ENCODE data around the gene BRINP2.
"Not testable (repeated sequence)": the region's sequence is repeated elsewhere in the genome, so short reads cannot be mapped to it uniquely, and the experiment has no call there.

BRINP2 gene

DNA sequence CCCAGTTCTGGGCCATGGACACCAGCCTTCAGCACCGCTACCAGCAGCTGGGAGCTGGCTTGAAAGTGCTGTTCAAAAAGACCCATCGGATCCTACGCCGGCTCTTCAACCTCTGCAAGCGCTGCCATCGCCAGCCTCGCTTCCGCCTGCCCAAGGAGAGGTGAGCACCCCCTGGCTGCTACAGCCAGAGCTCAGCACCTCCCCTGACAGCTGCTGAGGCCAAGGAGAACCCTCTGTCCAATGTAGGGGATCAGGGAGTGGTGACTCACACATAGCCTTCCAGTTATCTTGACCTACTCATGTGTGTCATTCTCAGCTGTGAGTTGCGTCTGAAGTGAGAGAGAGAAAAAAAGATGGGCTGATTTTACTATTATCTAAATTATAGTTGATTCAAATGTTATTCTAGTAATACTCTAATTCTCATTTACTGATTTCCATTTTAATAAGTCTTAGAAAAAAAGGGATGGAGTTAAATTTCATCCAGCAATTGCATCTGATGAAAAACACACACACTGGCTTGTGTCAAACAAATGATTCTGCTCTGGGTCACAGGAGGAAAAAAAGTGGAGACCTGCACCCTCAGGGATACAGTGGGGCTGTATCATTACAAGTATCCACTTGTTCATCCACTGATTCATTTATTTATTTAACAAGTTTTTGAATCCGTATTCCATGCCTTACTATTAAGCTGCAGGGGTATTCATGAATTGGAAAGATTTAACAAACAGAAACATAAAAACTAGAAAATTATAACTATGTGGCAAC lies 108.0 kb downstream of the BRINP2 start:
- DNase-seq: no peak

DNA sequence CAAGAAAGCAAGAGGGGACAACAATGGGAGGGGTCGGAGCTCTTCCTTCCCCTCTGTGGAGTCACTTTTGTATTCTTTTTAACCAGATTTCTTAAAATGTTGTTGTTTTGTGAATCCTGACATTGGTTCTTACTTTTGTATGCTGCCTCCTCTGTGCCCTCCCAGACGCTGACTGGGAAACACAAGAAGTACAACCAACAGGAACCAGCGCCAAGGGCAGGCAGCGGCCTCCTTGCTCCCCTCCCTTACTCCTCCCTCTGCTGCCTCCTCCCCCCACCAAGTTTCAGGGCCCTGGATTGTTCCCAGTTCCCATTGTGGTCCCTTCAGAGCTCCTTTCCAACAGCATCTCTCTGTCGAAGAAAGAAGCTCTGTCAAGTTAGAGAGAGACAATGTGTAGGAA lies 111.1 kb downstream of the BRINP2 start:
- no peak for DNase-seq

DNA sequence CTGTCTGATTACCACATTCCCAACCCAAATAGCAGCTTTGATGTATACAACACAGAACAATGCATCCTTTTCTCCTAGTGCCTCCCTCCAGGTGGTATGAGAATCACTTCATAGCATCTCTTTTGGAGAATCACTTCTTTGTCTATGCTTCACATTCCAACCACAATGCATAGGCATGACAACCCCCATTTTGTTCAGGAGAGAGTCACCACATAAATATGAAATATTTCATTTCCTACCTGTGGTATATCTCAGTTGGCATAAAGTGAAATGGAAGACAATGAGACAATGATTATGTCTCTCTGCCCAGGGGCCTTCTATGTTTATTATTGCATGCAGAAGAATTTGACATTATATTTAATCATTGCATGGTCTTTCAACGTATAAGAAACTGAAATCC lies 112.2 kb downstream of the BRINP2 start:
- DNase-seq: no peak

DNA sequence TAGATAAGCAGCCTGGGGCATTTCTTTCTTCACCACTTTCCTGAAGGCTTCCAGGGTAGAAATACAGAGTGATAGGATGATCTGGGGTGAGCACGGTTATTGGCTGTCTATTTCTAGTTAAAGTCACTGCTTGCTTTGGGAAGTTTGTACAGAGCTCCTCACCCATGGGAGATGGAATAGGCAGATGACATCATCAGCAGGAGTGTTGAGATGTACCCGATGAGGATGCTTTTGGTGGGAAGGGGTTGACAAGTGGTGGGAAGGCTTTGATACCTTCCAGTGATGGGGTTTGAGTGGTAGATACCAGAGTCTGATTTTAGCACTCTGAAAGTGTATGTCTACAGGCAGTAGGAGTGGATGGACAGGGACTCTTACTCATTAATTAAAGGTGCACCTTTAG lies 112.6 kb downstream of the BRINP2 start:
- DNase-seq: no peak

DNA sequence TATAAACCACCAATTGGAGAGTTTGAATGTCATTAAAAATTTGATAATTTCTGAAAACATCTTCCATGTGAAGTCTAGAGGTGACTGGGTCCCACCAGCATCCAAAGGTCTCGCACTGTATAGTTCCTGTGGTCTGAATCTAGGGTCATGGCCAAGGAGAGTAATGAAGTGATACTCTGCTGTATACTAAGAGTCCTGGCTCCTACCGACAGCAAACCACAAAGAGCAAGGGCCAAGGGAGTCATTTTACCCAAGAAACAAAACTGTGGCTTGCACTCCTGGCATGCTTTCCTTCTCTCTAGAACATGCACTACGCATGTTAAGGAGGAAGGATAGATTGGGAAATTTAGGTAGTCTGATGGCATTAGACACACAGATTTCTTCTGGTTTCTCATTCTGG lies 115.6 kb downstream of the BRINP2 start:
- DNase-seq: no peak

DNA sequence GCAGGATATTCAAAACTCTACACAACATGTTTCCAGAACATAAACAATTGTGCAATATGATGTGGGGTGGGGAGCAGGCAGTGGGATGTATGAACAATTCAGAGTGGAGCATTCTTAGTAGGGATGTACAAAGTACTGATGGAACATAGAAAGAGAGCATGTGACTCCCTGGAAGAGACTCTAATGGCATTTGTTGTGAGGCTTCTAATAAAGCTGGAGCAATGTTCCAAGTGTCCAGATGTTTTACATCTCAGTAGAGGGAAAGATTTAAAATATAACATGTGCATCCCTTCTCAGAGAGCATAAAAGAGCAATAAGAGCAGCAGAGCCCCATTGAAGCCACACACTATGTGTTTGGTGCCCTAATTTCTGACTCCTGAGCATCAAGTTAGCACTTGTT lies 116.5 kb downstream of the BRINP2 start:
- DNase-seq: no peak

DNA sequence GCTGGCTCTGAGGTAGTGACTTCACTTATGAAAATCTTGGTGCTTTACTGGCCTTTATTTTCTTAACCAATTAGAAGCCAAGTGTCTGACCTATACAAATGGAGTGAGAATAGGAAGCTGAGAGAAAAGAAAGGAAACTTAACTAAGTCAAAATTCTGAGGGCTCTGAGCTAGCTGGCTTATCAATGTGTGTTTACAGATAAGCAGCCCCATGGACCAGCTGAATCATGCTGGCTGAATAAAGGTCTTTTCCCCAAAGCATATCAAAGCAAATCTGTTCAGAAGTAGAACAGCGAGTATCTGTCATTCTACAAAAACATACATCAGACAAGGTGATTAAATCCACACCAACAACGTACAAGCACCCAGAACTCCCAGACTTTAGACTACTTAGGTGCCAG lies 117.2 kb downstream of the BRINP2 start:
- no peak for DNase-seq

DNA sequence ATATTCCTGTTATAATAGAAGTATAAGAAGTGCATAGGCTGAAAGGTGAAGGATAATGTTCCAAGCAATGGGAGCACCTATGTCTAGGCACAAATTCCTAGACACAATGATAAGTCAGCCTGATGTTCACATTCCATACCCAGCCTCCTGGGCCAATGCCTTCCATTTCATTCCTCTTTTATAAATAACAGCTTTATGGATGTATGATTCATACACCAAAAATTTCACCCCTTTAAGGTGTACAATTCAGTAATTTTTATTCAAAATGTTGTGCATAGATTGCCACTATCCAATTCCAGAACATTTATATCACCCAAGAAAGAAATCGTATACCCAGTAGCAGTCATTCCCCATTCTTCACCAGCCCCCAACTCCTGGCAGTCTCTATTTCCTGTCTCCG lies 118.8 kb downstream of the BRINP2 start:
- DNase-seq: no peak

DNA sequence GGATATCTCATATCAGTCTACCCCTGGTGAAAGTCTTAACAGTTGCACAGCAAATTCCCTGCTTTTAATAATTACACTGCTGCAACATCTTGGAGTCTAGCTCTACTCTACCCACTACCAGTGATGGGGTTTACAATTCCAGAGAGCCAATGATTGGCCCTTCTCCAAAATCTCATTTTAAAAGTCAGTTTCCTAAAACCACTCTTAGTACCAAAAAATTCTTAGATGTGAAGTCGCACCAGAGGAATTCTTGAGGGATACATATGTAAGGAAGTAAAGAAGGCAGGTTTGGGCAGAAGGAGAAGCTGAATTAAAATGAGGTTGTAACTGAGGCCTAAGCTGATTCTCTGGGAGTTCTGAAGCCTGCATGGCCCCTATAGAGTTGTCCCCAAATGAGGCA lies 129.7 kb downstream of the BRINP2 start:
- DNase-seq: no peak

DNA sequence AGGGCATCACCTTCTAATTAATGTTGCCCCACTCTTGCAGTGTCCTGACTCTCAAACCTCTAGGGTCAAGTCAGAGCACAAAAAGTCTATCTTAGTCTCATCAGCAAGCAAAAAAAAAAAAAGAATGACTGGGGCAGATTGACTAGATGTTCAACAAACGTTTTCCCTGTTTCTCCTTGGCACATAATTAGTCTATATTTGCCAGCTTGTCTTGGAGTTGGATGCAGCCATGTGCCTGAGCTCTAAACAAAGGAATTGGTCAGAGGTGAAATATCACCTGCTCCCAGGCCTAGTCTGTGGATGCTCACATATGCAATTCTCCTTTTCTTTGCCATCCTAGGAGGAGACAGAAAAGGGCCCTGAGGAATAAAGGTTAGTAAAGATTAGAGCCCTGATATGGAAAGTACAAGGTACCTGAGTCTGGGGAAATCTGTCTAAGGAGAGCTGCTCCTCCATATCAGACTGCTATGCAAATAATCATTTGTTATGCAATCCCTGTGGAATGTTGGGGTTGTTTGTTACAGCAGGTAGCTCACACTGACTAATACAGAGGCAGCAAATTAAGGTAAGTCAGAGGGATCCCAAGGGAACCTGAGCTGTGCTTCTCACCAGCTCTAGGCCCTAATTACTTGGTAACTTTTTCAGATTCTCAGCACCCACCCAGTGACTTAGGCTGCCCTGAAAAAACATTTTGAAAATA lies 130.8 kb downstream of the BRINP2 start:
- no peak for DNase-seq

DNA sequence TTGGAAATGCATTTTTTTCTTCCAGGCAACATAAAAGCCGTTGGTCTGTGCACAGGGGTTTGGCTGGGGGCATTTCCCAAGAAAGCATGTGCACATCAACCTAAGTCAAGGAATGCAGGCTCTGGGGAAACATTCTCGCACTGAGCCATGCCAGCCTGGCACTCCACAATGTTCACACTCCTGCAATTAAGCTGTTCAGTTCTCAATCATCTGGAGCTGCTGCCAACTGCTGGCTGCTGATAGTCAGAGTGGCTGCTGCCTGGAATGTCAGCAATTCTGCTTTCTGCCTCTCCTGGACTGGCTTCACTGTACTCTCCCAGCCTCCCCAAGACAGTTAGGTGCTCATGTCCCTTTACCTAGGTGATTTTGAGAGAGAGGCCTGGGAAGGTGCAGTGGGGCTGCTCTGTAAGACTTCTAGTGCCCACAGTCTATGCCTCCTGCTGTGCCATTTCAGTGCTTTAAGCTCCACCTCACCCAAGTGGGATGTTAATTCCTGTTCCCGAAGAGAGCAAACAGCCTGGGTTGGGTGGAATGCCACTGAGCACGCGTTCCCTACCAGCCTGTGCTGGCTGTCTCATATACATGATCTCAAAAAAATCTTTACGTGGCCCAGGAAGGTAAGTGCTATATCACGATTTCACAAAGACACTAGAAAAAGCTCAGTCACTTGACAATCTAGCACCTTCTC lies 131.7 kb downstream of the BRINP2 start:
- no peak for DNase-seq

DNA sequence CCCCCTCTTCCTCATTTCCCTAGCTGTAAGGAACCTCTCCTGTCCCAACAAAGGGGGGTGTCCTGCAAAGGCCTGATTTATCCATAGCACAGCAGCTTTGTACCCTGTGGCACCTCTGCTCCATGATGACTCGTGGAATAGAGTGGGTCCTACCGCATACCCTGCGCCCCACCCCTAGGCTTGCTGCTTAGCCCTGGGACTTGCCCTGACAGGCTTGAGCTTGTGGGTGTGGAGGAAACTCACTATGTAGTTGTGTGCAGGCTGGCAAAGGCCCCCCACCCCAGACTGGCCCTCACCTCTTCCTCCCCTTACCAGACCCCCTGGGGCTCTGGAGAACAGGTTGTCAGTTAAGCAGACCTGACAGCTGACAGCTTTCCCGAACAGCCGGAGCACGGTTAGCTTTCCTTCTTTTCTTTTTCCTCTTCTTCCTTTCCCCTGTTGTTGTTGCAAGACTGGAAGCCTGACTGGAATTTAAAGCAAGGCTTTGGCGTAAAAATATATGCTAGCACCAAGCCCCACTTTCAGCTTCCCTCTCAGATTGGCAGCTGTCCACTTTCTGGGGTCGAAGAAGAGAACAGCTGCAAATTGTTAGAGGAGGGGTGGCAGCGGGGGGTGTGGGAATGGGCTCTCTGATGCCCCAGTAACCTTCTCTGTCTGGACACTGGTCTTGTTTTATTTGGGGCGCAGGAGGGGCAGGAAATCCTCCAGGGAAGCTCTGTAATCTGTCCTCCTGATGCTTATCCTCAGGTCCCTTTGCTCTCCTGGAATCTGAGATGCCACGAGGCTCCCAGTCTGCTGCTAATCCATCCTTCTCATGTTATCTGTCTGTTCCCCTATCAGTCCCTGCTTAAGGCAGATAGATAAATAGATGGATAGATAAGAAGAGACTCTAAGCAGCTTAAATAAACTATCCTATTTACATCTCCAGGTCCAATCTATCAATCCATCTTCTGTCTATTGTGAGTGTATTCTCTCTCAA lies 134.6 kb downstream of the BRINP2 start:
- no peak for DNase-seq

DNA sequence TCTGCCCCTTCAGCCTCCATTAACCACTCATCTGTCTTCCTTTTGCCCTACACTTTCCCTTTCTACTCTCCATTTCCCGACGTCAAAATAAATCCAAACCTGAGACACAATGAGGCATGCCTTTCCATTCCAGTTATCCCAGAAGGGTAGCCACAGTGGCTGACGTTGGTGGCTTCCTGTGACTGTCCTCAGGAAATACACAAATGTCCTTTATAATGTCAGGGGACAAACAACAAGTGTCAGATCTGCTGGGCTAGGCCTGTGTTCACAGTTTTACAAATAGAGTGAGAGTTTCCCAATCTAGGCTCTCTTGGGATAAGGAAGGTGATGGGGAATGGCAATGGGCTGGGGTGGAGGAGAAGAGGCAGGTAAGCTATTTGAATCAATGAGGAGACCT lies 135.3 kb downstream of the BRINP2 start:
- DNase-seq: no peak

DNA sequence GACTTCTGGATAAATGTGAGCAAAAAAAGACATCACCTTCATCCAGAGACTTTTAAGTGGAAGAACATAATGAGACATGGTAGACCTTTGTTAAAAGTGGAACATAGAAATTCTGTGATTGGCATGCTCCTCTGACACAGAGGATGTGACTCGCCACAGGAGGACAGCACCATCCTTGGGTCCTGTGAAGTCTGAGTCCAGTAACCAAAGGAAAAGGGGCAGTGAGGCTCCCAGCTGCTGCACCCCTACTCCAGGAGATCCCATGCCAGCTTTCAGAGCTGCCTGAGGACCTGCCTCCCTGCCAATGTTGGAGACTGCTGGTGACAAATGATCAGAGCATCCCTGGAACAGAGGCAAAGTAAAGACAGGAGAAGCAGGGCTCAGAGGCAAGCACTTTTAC lies 136.2 kb downstream of the BRINP2 start:
- no peak for DNase-seq

DNA sequence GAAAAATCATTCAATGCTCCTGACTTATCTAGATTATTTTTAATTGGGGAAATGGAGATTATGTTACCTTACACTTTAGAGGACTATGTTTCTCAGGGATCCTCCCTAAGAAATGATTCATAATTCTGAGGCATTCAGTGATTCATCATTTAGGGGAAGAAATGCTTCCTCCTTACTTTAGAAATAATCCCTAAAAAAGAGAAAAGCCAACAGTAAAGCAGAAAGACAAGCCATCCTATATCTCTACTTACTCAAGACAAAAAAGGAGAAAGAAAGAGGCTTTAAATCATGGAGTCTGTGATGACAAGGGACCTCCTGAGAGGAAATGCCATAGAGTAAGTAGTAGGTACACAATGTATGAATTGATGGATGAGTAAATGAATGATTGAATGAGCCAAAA lies 137.0 kb downstream of the BRINP2 start:
- no peak for DNase-seq

DNA sequence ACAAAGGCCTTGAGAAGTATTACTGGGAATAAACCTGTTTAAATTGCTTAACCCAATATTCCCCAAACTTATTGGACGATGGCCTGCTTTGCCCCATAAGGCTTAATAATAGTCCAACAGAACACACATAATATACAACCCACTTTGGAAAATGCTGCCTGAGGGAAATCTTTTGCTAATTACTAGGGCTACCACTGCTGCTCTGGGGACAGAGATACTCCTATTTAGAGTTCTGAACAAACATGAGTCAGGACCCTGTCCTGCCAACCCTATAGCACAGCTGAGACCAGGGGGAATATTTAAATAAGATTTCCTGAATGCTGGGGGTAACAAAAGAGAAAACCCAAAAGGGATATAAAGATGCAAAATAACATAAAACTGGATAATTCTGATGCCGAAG lies 139.1 kb downstream of the BRINP2 start:
- no peak for DNase-seq

DNA sequence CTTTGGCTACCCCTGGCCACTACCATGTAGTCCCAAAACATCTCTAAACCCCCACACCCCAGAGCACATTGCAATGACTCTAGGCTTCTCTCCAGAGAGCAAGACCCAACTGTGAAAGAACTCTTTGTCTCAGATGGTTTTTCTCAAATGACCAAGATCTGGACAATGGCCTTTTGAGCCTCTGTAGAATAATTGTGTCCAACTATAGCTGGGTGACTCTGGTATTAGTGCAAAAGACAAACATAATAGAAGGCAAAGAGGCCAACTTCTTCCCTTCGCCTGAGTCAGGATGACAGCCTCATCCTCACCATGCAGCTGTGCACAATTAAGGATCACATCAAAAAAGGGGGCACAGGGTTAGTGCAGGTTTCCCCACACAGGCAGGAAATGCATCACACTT lies 139.6 kb downstream of the BRINP2 start:
- DNase-seq: no peak

DNA sequence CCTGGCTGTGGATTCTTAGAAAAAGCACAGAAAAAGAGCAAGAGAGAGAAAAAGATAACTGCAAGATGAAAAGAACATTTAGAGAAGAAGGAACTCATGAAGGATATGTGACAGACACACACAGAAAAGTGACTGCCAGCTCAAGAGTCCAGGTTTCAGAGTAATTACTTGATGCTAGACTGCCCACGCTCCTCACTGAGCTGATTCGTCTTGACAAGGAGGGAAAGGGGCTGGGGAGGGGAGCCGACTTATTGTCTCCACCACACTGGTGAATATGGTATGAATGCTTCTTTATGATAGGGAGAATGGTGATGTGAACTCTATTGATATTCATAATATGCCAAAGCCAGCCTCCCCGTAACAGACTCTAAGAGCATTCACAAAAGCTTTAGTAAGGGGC lies 140.4 kb downstream of the BRINP2 start:
- DNase-seq: no peak

DNA sequence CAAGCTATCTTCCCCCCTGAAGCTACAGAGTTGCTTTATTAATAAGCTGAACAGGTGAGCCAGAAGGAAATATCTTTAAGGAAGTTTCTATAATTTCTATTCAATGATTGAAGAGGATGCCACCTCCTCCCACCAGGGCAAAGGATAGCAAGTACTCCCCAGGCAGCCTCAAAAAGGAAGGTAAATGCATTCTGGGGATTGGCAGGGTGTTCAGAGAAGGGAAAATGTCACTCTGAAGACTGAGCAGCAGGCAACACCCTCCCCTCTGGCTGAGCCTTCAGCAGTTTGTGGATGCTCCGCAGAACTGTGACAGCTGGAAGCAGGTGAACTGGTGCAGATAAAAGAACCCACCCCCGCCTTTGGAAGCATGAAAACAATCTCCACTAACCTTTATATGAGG lies 140.8 kb downstream of the BRINP2 start:
- DNase-seq: no peak

DNA sequence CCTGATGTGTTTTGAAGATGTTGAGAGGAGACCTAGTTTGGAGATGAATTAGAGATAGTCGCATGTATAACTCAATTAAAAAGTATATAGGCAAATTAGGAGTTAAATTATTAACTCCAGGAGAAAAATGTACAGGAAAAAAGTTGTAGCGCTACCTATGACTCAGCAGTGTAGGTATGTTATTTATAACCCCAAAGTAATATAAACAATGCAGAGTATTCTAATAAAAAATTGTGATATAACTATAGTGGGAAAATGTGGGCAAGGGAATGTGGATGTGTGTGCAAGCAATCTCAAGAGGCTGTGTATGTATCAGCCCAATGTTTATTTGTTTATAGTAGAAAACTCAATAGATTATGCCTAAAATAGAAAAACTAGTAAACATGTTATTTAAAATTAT lies 144.5 kb downstream of the BRINP2 start:
- DNase-seq: no peak

DNA sequence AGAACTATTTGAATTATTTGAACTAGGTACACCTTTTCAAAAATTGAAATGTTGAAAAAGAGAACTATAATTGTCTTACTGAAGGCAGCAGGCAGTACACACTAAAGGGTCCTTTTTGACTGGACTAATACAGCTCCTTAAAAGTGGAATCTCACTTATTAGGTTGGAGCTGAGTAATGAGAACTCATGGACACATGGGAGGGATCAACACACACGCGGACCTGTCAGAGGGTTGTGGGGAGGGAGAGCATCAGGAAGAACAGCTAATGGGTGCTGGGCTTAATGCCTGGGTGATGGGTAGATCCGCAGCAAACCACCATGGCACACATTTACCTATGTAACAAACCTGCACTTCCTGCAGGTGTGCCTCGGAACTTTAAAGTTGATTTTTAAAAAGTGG lies 145.0 kb downstream of the BRINP2 start:
- no peak for DNase-seq

DNA sequence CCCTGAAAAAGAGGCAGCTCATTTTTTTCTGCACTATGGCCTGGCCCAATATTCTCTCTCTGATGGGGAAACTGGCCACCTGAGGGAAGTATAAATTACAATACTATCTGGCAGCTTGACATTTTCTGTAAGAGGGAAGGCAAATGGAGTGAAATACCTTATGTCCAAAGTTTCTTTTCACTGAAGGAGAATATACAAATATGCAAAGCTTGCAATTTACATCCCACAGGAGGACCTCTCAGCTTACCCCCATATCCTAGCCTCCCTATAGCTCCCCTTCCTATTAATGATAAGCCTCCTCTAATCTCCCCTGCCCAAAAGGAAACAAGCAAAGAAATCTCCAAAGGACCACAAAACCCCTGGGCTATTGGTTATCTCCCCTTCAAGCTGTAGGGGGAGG lies 150.7 kb downstream of the BRINP2 start:
- not testable (repeated sequence) for DNase-seq

DNA sequence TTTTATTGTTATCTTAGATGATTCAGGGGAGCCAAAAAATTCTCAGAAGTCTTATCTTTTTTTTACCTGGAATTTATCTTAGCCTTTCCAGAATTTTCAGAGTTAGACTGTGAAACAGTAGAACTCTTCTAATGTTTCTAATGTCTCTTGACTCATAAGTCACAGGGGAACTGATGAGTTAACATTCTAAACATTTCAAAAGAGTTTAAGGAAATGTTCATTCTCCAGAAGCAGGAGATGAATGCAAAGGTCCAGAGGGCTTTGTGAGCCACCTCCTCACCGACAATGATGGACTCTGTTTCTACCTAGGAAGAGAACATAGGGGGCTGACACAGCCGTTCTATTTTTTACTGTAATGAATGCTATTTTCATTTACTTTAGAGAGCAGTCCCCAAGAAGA lies 157.5 kb downstream of the BRINP2 start:
- no peak for DNase-seq

Measured in activated CD4-positive, alpha-beta T cell treated with anti-CD3 and anti-CD28 coated beads, Interleukin-2, amount 50 U/mL, for 1 hour (primary cell).